HCT116 (cell line): ENCODE results near the gene TBRG1. TPM values are rescaled to one million over a fixed set of nuclear protein-coding genes. Genes with fewer than 3 reads are reported as not detected.

Experiments used
- ATAC-seq: fragments of 200-7000 bp; cut with Tn5 transposase; 2 replicates; pipeline ENCODE4 v1.9.1; 2020; ENCODE audit warnings: mild to moderate bottlenecking, moderate library complexity
- BruUV-seq: library from RNA; stranded (reverse); fragments of 400-500 nt; replicated peaks from 2 replicates; lab custom pipeline; 2021; lab: Mats Ljungman, UMichigan
- CTCF ChIA-PET: fragments of 300-600 bp; sonication (Branson Sonifier 250); formaldehyde crosslinking; loops from one replicate; lab custom pipeline; 2021; ENCODE audit warnings: antibody characterized with exemption; lab: Charles Lee
- POLR2A ChIA-PET: fragments of 300-600, 350-600 bp; sonication (Branson Sonifier 250); formaldehyde crosslinking; loops from one replicate; lab custom pipeline; 2021; ENCODE audit warnings: antibody characterized with exemption; lab: Charles Lee
- RAD21 ChIA-PET, 2 experiments: fragments of 300-600 bp; sonication (Branson Sonifier 250); formaldehyde crosslinking; loops; one replicate each; lab custom pipeline; 2023; ENCODE audit warnings: low total read pairs in 2 of 2; ENCODE audit not compliant: uncharacterized antibody in 2 of 2, unreplicated experiment in 2 of 2, low non-redundant PET in 1 of 2; lab: Charles Lee
- DNase-seq: peaks from one replicate; pipeline ENCODE4 v3.0.0-alpha.2; 2010; ENCODE audit warnings: low read depth, low spot score
- H2AFZ ChIP-seq: fragments of 200-600 bp; shearing (Covaris generic), sonication (generic); 2 replicates; pipeline ENCODE4 v1.6.1; 2017; ENCODE audit warnings: low read depth, mixed run types, mixed read lengths, antibody characterized with exemption, low read length; ENCODE audit not compliant: poor library complexity, severe bottlenecking
- H3K27ac ChIP-seq: 2 replicates; pipeline ENCODE4 v1.5.1; 2012; ENCODE audit warnings: low read depth, low read length
- H3K27me3 ChIP-seq: fragments of 200-600 bp; sonication (generic); 2 replicates; pipeline ENCODE4 v1.6.1; 2016; ENCODE audit warnings: mixed run types, low read length, mixed read lengths; ENCODE audit not compliant: insufficient read depth
- H3K36me3 ChIP-seq, 2 experiments: fragments of 200-500 bp in 1 of 2; fragments of 200-600 bp in 1 of 2; sonication (Bioruptor generic) in 1 of 2; sonication (generic) in 1 of 2; 2 replicates each; pipeline versions ENCODE4 v1.5.1 to v1.6.1; 2014 to 2016; ENCODE audit warnings: low read length in 2 of 2, inconsistent platforms in 1 of 2, mixed read lengths in 1 of 2, mixed run types in 1 of 2; ENCODE audit not compliant: insufficient read depth in 2 of 2, control insufficient read depth in 1 of 2
- H3K4me1 ChIP-seq, 2 experiments: fragments of 200-600 bp in 1 of 2; sonication (generic) in 1 of 2; 2 replicates each; pipeline versions ENCODE4 v1.5.1 to v1.6.1; 2012 to 2017; ENCODE audit warnings: low read length in 2 of 2, inconsistent platforms in 1 of 2, mild to moderate bottlenecking in 1 of 2, mixed read lengths in 1 of 2, mixed run types in 1 of 2, moderate library complexity in 1 of 2; ENCODE audit not compliant: insufficient read depth in 2 of 2, control insufficient read depth in 1 of 2
- H3K4me2 ChIP-seq: fragments of 200-600 bp; sonication (generic); 2 replicates; pipeline ENCODE4 v1.6.1; 2017; ENCODE audit warnings: mixed run types, low read length, mixed read lengths
- H3K4me3 ChIP-seq, 2 experiments: fragments of 200-600 bp in 1 of 2; sonication (generic) in 1 of 2; replicated peaks in 1 of 2; 2 replicates each; pipeline ENCODE4 v1.5.1; 2011 to 2016; ENCODE audit warnings: low read length in 2 of 2, control low read depth in 1 of 2, low read depth in 1 of 2, mild to moderate bottlenecking in 1 of 2, mixed read lengths in 1 of 2, mixed run types in 1 of 2
- H3K79me2 ChIP-seq: fragments of 200-600 bp; sonication (generic); 2 replicates; pipeline ENCODE4 v1.6.1; 2017; ENCODE audit warnings: mild to moderate bottlenecking, mixed run types, low read length, moderate library complexity, mixed read lengths; ENCODE audit not compliant: insufficient read depth
- H3K9ac ChIP-seq: fragments of 200-600 bp; sonication (generic); 2 replicates; pipeline ENCODE4 v1.6.1; 2016; ENCODE audit warnings: low read length, mixed read lengths
- H3K9me2 ChIP-seq: fragments of 200-600 bp; sonication (generic), shearing (Covaris generic); 2 replicates; pipeline ENCODE4 v1.6.1; 2017; ENCODE audit warnings: mixed run types, mild to moderate bottlenecking, moderate library complexity; ENCODE audit not compliant: insufficient read depth
- H3K9me3 ChIP-seq, 2 experiments: fragments of 200-500 bp in 1 of 2; fragments of 200-600 bp in 1 of 2; sonication (Bioruptor generic) in 1 of 2; sonication (generic) in 1 of 2; 2 replicates each; pipeline ENCODE4 v1.6.1; 2014 to 2017; ENCODE audit warnings: low read length in 2 of 2, mixed read lengths in 2 of 2, inconsistent platforms in 1 of 2, low read depth in 1 of 2, mild to moderate bottlenecking in 1 of 2, mixed run types in 1 of 2, moderate library complexity in 1 of 2; ENCODE audit not compliant: control insufficient read depth in 1 of 2, insufficient read depth in 1 of 2
- H4K20me1 ChIP-seq: fragments of 200-600 bp; sonication (generic), shearing (Covaris generic); 2 replicates; pipeline ENCODE4 v1.6.1; 2017; ENCODE audit warnings: mixed run types, mild to moderate bottlenecking, moderate library complexity; ENCODE audit not compliant: insufficient read depth
- CBX3 ChIP-seq: IDR thresholded peaks from 2 replicates; pipeline ENCODE4 v1.6.1; 2012; ENCODE audit warnings: low read depth
- CEBPB ChIP-seq: IDR thresholded peaks from 2 replicates; pipeline ENCODE4 v1.6.1; 2012; ENCODE audit warnings: low read depth
- EGR1 ChIP-seq: IDR thresholded peaks from 2 replicates; pipeline ENCODE4 v1.6.1; 2012; ENCODE audit warnings: low read depth
- ELF1 ChIP-seq: IDR thresholded peaks from 2 replicates; pipeline ENCODE4 v1.6.1; 2012; ENCODE audit warnings: low read depth, borderline replicate concordance
- EZH2 ChIP-seq: fragments of 200-600 bp; sonication (generic); IDR thresholded peaks from 2 replicates; pipeline ENCODE4 v1.6.1; 2017; ENCODE audit warnings: antibody characterized with exemption, mixed run types
- JUND ChIP-seq: IDR thresholded peaks from 2 replicates; pipeline ENCODE4 v1.6.1; 2012
- MAX ChIP-seq: IDR thresholded peaks from 2 replicates; pipeline ENCODE4 v1.6.1; 2012
- RAD21 ChIP-seq: IDR thresholded peaks from 2 replicates; pipeline ENCODE4 v1.6.1; 2012; ENCODE audit warnings: low read depth, mild to moderate bottlenecking
- REST ChIP-seq: IDR thresholded peaks from 2 replicates; pipeline ENCODE4 v1.6.1; 2012; ENCODE audit warnings: low read depth
- TCF7L2 ChIP-seq: IDR thresholded peaks from 2 replicates; pipeline ENCODE4 v1.7.0; 2011; ENCODE audit warnings: borderline replicate concordance, inconsistent platforms; ENCODE audit not compliant: insufficient read depth, insufficient read length; ENCODE audit errors: extremely low read depth
- ZFX ChIP-seq: fragments of 450-650 bp; IDR thresholded peaks from 2 replicates; pipeline ENCODE4 v1.6.1; 2017
- ZNF274 ChIP-seq: fragments of 200-500 bp; sonication (Bioruptor generic); IDR thresholded peaks from 2 replicates; pipeline ENCODE4 v1.6.1; 2014; ENCODE audit warnings: mild to moderate bottlenecking, low read depth, low read length, inconsistent platforms
- intact Hi-C: fragments of 100-400 bp; cut with micrococcal nuclease; formaldehyde crosslinking; loops from 2 replicates; pipeline ENCODE4 v1.10.0; 2022
- total RNA-seq: library from RNA; stranded (reverse); gene quantifications from one replicate; pipeline ENCODE4 v1.2.1, GENCODE V29; 2021; ENCODE audit not compliant: unreplicated experiment

Gene TBRG1
- total RNA-seq, 1 experiment from 2014 or later, result 29.6 TPM

GRCh38 chr11:124646148-124646547 lies 23.5 kb downstream of the TBRG1 start:
- Histone ChIP-seq H3K9me3 (0 out of 4 replicates have a peak, but pooled peaks cover 0 to under 1% of the 10 kb centered on the region in 2 experiments), H3K27ac (no peak overlapping the region), H2AFZ (no peak overlapping the region), H3K4me1 (peaks cover 0 to 7% of the 10 kb centered on the region in 2 experiments; a peak in 2 of 4 replicates), H3K27me3 (no peaks in the 10 kb centered on the region), H3K4me2 (no peak overlapping the region), H3K36me3 (no peaks in the 10 kb centered on the region), H4K20me1 (no peaks in the 10 kb centered on the region), H3K4me3 (no peak overlapping the region), H3K9me2 (no peaks in the 10 kb centered on the region), H3K79me2 (no peaks in the 10 kb centered on the region), H3K9ac (no peak overlapping the region)
- no peak for ATAC-seq
- DNase-seq, result no peak
- no peak for TF ChIP-seq REST
- no peak for TF ChIP-seq EGR1
- TF ChIP-seq ELF1, result no peak
- no peak for TF ChIP-seq ZFX
- no peak for TF ChIP-seq ZNF274
- TF ChIP-seq RAD21, result no peak
- TF ChIP-seq EZH2, result no peak
- TF ChIP-seq JUND, result no peak
- no peak for TF ChIP-seq CBX3
- TF ChIP-seq MAX, result no peak
- TF ChIP-seq CEBPB, result no peak
- no peak for TF ChIP-seq TCF7L2
- ChIA-PET CTCF (interaction anchor here (0.8 kb wide), 1 partner anchor 13 kb away, joined by 3 read pairs; no protein-coding TSS in a partner anchor), POLR2A (no interaction called here), RAD21 (no interaction called here)
- no TSS peak for BruUV-seq
- intact Hi-C loops, result no loop called here
